ENCODE measurements around the gene PGAP3. TPM values are rescaled to one million over a fixed set of nuclear protein-coding genes. Genes with fewer than 3 reads are reported as not detected.

The PGAP3 gene, protein sequence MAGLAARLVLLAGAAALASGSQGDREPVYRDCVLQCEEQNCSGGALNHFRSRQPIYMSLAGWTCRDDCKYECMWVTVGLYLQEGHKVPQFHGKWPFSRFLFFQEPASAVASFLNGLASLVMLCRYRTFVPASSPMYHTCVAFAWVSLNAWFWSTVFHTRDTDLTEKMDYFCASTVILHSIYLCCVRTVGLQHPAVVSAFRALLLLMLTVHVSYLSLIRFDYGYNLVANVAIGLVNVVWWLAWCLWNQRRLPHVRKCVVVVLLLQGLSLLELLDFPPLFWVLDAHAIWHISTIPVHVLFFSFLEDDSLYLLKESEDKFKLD
- total RNA-seq, result 6.3 and 12.9 TPM in 2 replicates

GRCh38 chr17:39687546-39688474 lies at the start of gene PGAP3:
TSS of gene PGAP3 (minus strand) at chr17:39688057. CDS start at chr17:39688014, 43 bp downstream.

DNA sequence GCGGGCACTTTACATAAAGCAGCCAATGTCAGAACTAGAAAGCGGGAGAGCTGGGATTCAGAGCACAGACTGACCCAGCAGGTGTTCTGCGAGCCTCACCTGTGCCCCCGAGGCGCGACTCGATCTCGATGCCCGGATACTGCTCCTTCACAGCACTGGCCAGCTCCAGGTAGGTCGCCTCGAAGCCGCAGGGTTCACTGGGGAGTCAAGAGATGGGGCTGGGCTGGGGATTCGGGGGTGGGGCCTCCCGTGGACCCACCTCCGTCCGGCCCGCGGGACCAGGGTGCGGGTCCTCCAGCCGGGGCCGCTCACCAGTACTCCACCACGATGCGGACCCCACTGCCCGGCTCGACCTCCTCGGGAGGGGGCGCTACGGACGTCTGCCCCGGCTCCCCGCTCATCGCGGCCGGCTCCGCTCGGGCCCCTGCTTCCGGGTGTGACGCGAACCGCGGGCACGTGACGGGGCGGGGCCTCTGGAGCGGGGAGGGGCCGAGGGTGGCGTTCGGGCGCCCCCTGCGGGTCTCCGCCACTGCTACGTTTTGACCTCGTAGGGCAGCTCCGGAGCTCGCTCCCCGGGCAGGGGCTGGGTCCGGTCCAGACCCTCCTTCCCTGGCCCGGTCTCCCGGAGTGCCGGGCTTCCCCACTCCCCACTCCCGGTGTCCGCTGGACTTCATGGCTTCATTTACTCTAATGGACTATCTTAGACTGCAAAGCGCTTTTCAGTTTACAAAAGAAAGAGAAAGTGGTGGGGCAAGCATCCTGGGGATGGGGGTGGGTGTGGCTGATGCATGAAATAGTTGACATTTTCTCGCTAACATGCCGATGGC lies 42.5 kb upstream of the PGAP3 start, which contains the start of gene MIEN1:
Gene MIEN1, minus strand, starts transcription at position 438 of the 827 bp plus-strand sequence. Its CDS starts 37 bp downstream, at position 401.

DNA sequence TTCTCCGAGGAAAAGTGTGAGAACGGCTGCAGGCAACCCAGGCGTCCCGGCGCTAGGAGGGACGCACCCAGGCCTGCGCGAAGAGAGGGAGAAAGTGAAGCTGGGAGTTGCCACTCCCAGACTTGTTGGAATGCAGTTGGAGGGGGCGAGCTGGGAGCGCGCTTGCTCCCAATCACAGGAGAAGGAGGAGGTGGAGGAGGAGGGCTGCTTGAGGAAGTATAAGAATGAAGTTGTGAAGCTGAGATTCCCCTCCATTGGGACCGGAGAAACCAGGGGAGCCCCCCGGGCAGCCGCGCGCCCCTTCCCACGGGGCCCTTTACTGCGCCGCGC lies 11.9 kb upstream of the PGAP3 start, which contains the start of gene ERBB2:
Gene ERBB2, plus strand, starts transcription at position 247 of the 330 bp plus-strand sequence. CDS start 175 bp downstream, outside the sequence.

GRCh38 chr17:39667945-39668924 lies 19.6 kb downstream of the PGAP3 start, which contains the start of gene PNMT:
TSS of gene PNMT (plus strand) at chr17:39668453. CDS start at chr17:39668476, 23 bp downstream.

DNA sequence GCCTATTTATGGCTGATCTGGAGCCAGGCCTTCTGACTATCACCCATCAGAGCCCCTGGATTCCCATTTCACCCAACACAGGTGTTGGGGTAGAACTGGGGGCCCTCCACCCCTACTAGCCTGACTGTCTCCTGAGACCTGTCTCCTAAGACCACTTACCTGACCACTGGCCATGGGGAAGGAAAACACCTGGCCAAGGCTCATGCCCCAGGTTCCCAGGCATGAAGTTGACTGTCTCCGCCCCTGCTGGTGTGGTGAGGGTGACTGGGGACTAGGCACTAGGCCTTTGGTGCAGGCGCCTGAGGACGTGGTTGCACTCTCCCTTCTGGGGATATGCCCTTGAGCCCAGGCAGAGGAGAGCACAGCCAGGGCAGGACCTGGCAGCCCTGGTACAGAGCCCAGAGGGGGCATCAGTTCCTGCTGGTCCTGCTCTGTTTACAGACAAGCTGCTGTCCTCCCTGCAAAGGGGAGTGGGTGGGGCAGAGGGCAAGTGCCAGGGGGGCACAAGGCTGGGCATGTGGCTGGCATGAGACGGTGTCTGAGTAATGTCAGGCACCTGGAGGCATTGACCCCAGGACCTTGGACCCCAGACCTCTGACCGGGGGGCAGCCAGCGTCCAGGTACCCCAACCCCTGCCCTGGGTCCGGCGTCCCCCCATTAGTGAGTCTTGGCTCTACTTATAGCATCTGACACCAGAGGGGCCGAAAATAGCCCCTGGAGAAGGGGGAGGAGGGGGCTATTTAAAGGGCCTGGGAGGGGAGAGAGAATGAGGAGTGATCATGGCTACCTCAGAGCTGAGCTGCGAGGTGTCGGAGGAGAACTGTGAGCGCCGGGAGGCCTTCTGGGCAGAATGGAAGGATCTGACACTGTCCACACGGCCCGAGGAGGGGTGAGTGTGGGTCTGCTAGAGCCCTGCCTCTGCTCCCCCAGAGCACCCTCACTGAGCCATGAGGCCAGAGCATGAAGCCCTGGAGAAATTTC lies 23.0 kb downstream of the PGAP3 start, which contains the start of gene TCAP:
Gene TCAP, plus strand, starts transcription at position 769 of the 981 bp plus-strand sequence. Its CDS starts 11 bp downstream, at position 780.

GRCh38 chr17:39636927-39637736 lies 50.7 kb downstream of the PGAP3 start, which contains the start of gene STARD3:
TSS of gene STARD3 (plus strand) at chr17:39637144. CDS start at chr17:39653532, 16,388 bp downstream.

GRCh38 chr17:39626171-39627046 lies 61.4 kb downstream of the PGAP3 start, which contains the start of gene PPP1R1B:
TSS of gene PPP1R1B (plus strand) at chr17:39626952. CDS start at chr17:39627393, 441 bp downstream.

Other genes with a start within 250 kb of the PGAP3 start
- gene MED1, start 236.8 kb downstream of the PGAP3 start, total RNA-seq, result 20.8 and 23.3 TPM in 2 replicates
- 20.2 and 26.9 TPM in 2 replicates for gene CDK12, start 226.6 kb downstream of the PGAP3 start, total RNA-seq
- not detected in 2 replicates for gene NEUROD2, start 80.1 kb downstream of the PGAP3 start, total RNA-seq
- gene PPP1R1B, start 61.1 kb downstream of the PGAP3 start, total RNA-seq, result 1.4 TPM in 1 of 2 replicates, not detected in the other
- 28.4 and 60.8 TPM in 2 replicates for gene STARD3, start 50.9 kb downstream of the PGAP3 start, total RNA-seq
- under 0.01 and 0.24 TPM in 2 replicates for gene TCAP, start 22.7 kb downstream of the PGAP3 start, total RNA-seq
- gene PNMT, start 19.6 kb downstream of the PGAP3 start, total RNA-seq, result not detected in 2 replicates
- gene ERBB2, start 12.0 kb upstream of the PGAP3 start, total RNA-seq, result 32.6 and 53.5 TPM in 2 replicates
- 49.1 and 53.1 TPM in 2 replicates for gene MIEN1, start 42.5 kb upstream of the PGAP3 start, total RNA-seq
- 0.08 and 0.91 TPM in 2 replicates for gene GRB7, start 49.9 kb upstream of the PGAP3 start, total RNA-seq
- gene IKZF3, start 176.3 kb upstream of the PGAP3 start, total RNA-seq, result not detected in 2 replicates
- not detected in 2 replicates for gene ZPBP2, start 180.1 kb upstream of the PGAP3 start, total RNA-seq
- 0.26 and 11.5 TPM in 2 replicates for gene GSDMB, start 230.6 kb upstream of the PGAP3 start, total RNA-seq
- gene ORMDL3, start 239.5 kb upstream of the PGAP3 start, total RNA-seq, result 36.6 and 46.4 TPM in 2 replicates
- gene LRRC3C, start 239.7 kb upstream of the PGAP3 start, total RNA-seq, result not detected in 2 replicates